ENCODE results near the gene LEFTY2.
"Not testable (repeated sequence)": the region's sequence is repeated elsewhere in the genome, so short reads cannot be mapped to it uniquely, and the experiment has no call there.

The LEFTY2 gene

GRCh38 chr1:225941187-225941941, at the start of gene LEFTY2:
Gene LEFTY2 (minus strand): TSS chr1:225941220. CDS start chr1:225941140, 80 bp downstream.
- DNase-seq (ENCODE audit: low read depth, low spot score), result peak; percentile 50

GRCh38 chr1:225987491-225988316, 46.7 kb upstream of the LEFTY2 start:
- DNase-seq (ENCODE audit: low read depth, low spot score), result no peak

GRCh38 chr1:225981714-225982113, 40.7 kb upstream of the LEFTY2 start:
- DNase-seq (ENCODE audit: low read depth, low spot score), result no peak

GRCh38 chr1:225980005-225980836, 39.2 kb upstream of the LEFTY2 start:
- no peak for DNase-seq (ENCODE audit: low read depth, low spot score)

GRCh38 chr1:225979421-225979820, 38.4 kb upstream of the LEFTY2 start:
- no peak for DNase-seq (ENCODE audit: low read depth, low spot score)

- DNase-seq (ENCODE audit: low read depth, low spot score), result no peak
Measured at GRCh38 chr1:225977937-225978748, 37.1 kb upstream of the LEFTY2 start.

GRCh38 chr1:225975146-225975545, 34.1 kb upstream of the LEFTY2 start:
- not testable (repeated sequence) for DNase-seq (ENCODE audit: low read depth, low spot score)

- DNase-seq (ENCODE audit: low read depth, low spot score), result no peak
Measured at GRCh38 chr1:225974454-225974853, 33.4 kb upstream of the LEFTY2 start.

- DNase-seq (ENCODE audit: low read depth, low spot score), result no peak
Measured at GRCh38 chr1:225973158-225973557, 32.1 kb upstream of the LEFTY2 start.

GRCh38 chr1:225972344-225973152, 31.5 kb upstream of the LEFTY2 start:
- DNase-seq (ENCODE audit: low read depth, low spot score), result no peak

GRCh38 chr1:225970592-225971157, 29.7 kb upstream of the LEFTY2 start:
- DNase-seq (ENCODE audit: low read depth, low spot score), result not testable (repeated sequence)

GRCh38 chr1:225969751-225970150, 28.7 kb upstream of the LEFTY2 start:
- not testable (repeated sequence) for DNase-seq (ENCODE audit: low read depth, low spot score)

- DNase-seq (ENCODE audit: low read depth, low spot score), result no peak
Measured at GRCh38 chr1:225965231-225965630, 24.2 kb upstream of the LEFTY2 start.

- DNase-seq (ENCODE audit: low read depth, low spot score), result no peak
Measured at GRCh38 chr1:225963735-225964530, 22.9 kb upstream of the LEFTY2 start.

GRCh38 chr1:225962440-225962975, 21.5 kb upstream of the LEFTY2 start:
- peak; percentile 87 for DNase-seq (ENCODE audit: low read depth, low spot score)

- no peak for DNase-seq (ENCODE audit: low read depth, low spot score)
Measured at GRCh38 chr1:225961659-225962439, 20.8 kb upstream of the LEFTY2 start.

GRCh38 chr1:225958041-225958440, 17.0 kb upstream of the LEFTY2 start:
- no peak for DNase-seq (ENCODE audit: low read depth, low spot score)

GRCh38 chr1:225954753-225955152, 13.7 kb upstream of the LEFTY2 start:
- DNase-seq (ENCODE audit: low read depth, low spot score), result no peak
